ENCODE data around the gene GRIK1.

The GRIK1 gene

GRCh38 chr21:29949991-29950390 lies 10.2 kb upstream of the GRIK1 start:
- H3K36me3 Mint-ChIP-seq (ENCODE audit: low read depth): no peaks in the 10 kb centered on the region
- peaks cover 10% of the 10 kb centered on the region for H3K27me3 Mint-ChIP-seq (ENCODE audit: low read depth)
- no peaks in the 10 kb centered on the region for H3K4me1 Mint-ChIP-seq
- H3K4me3 Mint-ChIP-seq: no peak overlapping the region
- H3K9me3 Mint-ChIP-seq: no peaks in the 10 kb centered on the region
- no peak overlapping the region for H3K27ac Mint-ChIP-seq
- TF ChIP-seq CTCF (IDR thresholded peaks at IDR 0.05; ENCODE audit: unreplicated experiment in 3 of 3): no peak

GRCh38 chr21:29947119-29947518 lies 7.3 kb upstream of the GRIK1 start:
- H3K36me3 Mint-ChIP-seq (ENCODE audit: low read depth): no peaks in the 10 kb centered on the region
- H3K4me3 Mint-ChIP-seq: no peak overlapping the region
- H3K9me3 Mint-ChIP-seq: no peaks in the 10 kb centered on the region
- H3K27me3 Mint-ChIP-seq (ENCODE audit: low read depth): peaks cover 26% of the 10 kb centered on the region
- no peak overlapping the region for H3K27ac Mint-ChIP-seq
- no peaks in the 10 kb centered on the region for H3K4me1 Mint-ChIP-seq
- TF ChIP-seq CTCF (IDR thresholded peaks at IDR 0.05; ENCODE audit: unreplicated experiment in 3 of 3): no peak

GRCh38 chr21:29943885-29944284 lies 4.1 kb upstream of the GRIK1 start:
- peaks cover 6% of the 10 kb centered on the region for H3K4me1 Mint-ChIP-seq
- no peaks in the 10 kb centered on the region for H3K36me3 Mint-ChIP-seq (ENCODE audit: low read depth)
- H3K27me3 Mint-ChIP-seq (ENCODE audit: low read depth): peaks cover 58% of the 10 kb centered on the region
- TF ChIP-seq CTCF (IDR thresholded peaks at IDR 0.05; ENCODE audit: unreplicated experiment in 3 of 3): peak in 1 of 3 experiments; percentile 35
- H3K27ac Mint-ChIP-seq: no peak overlapping the region
- H3K9me3 Mint-ChIP-seq: peaks cover 4% of the 10 kb centered on the region
- no peak overlapping the region for H3K4me3 Mint-ChIP-seq

- Mint-ChIP-seq H3K27me3 (ENCODE audit: low read depth) (peaks cover 70% of the 10 kb centered on the region), H3K27ac (no peak overlapping the region), H3K4me3 (no peak overlapping the region), H3K9me3 (peaks cover 4% of the 10 kb centered on the region), H3K36me3 (ENCODE audit: low read depth) (no peaks in the 10 kb centered on the region), H3K4me1 (peaks cover 6% of the 10 kb centered on the region)
- no peak for TF ChIP-seq CTCF (IDR thresholded peaks at IDR 0.05; ENCODE audit: unreplicated experiment in 3 of 3)
Observed at GRCh38 chr21:29942034-29942433, 2.2 kb upstream of the GRIK1 start.

- Mint-ChIP-seq H3K27me3 (ENCODE audit: low read depth) (peaks cover 77% of the 10 kb centered on the region), H3K9me3 (peaks cover 4% of the 10 kb centered on the region), H3K4me3 (no peak overlapping the region), H3K27ac (no peak overlapping the region), H3K36me3 (ENCODE audit: low read depth) (no peaks in the 10 kb centered on the region), H3K4me1 (peaks cover 6% of the 10 kb centered on the region)
- no peak for TF ChIP-seq CTCF (IDR thresholded peaks at IDR 0.05; ENCODE audit: unreplicated experiment in 3 of 3)
Observed at GRCh38 chr21:29940991-29941390, 1.2 kb upstream of the GRIK1 start.

GRCh38 chr21:29940361-29940760 lies 565 bp upstream of the GRIK1 start:
- peaks cover 4% of the 10 kb centered on the region for H3K9me3 Mint-ChIP-seq

More at GRCh38 chr21:29940361-29940760, 565 bp upstream of the GRIK1 start:
- Mint-ChIP-seq H3K27me3 (ENCODE audit: low read depth) (peaks cover 78% of the 10 kb centered on the region), H3K36me3 (ENCODE audit: low read depth) (no peaks in the 10 kb centered on the region), H3K4me1 (peaks cover 6% of the 10 kb centered on the region), H3K27ac (no peak overlapping the region), H3K4me3 (peak overlapping the region; percentile 78 to 85 (median 82))
- TF ChIP-seq CTCF (IDR thresholded peaks at IDR 0.05; ENCODE audit: unreplicated experiment in 3 of 3): no peak

All from nephron (organoid).